ENCODE measurements around the gene ALCAM. TPM values are rescaled to one million over a fixed set of nuclear protein-coding genes. Genes with fewer than 3 reads are reported as not detected.

The ALCAM gene
- total and polyA plus RNA-seq, 7 donors = 0.42 to 1.5 (median 0.70) TPM

DNA sequence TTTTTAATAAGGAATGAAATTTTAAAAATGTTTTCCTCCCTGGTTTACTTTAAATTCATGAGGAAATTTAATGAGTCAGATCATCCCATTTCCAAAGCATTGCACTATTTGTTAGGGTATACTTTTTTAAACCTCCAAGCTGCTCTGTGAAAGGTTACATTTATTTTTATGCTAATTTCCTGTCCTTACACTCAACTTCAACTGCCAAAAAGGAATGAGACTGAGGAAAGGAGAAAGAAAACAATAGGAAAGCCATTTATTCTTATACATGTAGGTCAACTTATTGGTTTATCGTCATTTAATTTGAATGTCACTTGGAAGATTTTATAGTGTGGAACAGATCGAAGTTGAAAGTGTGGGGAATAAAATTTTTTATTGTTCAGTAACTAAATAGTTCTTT is 104.1 kb downstream of the ALCAM start:
- Histone ChIP-seq H3K4me3 (no peak overlapping the region), H3K36me3 (ENCODE audit: insufficient read depth in 1 of 2, low read depth in 1 of 2) (no peaks in the 10 kb centered on the region), H3K27me3 (ENCODE audit: insufficient read depth in 3 of 3, low read length in 2 of 3) (no peaks in the 10 kb centered on the region), H3K4me1 (no peaks in the 10 kb centered on the region), H3K27ac (no peak overlapping the region), H3K9me3 (no peaks in the 10 kb centered on the region)
- TF ChIP-seq, protein P1, sequence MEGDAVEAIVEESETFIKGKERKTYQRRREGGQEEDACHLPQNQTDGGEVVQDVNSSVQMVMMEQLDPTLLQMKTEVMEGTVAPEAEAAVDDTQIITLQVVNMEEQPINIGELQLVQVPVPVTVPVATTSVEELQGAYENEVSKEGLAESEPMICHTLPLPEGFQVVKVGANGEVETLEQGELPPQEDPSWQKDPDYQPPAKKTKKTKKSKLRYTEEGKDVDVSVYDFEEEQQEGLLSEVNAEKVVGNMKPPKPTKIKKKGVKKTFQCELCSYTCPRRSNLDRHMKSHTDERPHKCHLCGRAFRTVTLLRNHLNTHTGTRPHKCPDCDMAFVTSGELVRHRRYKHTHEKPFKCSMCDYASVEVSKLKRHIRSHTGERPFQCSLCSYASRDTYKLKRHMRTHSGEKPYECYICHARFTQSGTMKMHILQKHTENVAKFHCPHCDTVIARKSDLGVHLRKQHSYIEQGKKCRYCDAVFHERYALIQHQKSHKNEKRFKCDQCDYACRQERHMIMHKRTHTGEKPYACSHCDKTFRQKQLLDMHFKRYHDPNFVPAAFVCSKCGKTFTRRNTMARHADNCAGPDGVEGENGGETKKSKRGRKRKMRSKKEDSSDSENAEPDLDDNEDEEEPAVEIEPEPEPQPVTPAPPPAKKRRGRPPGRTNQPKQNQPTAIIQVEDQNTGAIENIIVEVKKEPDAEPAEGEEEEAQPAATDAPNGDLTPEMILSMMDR (IDR thresholded peaks at IDR 0.05) = no peak
- DNase-seq (no peak), ATAC-seq (no peak)
- intact Hi-C loops (cut with DNase I) = no loop called here
- 73 to 88% (median 82%) methylated on average over 2 of the region's 2 CpGs for WGBS, 3 donors

DNA sequence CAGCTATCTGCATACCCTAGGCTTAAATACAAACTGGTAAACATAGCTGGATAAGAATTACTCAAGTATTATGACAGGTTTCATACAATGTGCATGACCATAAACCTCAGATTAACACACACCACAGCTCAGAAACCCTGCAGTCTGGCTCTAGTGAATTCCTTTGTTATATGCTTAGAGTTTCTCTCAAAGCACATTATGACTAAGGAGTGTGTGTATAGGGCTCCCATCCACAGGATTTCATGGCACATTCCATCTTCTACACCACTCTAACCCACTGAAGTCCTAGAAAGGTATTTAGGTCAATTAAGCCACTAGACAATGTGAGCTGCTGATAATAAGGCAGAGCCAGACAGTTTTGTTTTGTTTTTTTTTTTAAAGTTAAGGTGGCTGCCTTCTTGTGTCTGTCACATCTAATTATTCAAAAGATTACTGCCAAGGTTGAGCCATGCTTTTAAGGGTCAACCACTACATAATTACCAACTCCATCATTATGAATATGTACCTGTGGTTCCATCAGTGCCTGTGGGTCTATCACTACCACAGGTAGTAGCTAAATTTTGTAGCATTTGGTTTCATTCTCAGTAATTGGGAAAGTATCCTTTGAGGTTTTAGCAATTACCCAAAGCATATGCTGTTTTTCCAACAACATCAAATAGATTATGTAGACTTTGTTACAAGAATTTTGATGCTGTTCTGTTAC is 107.0 kb downstream of the ALCAM start:
- H3K36me3 ChIP-seq (ENCODE audit: insufficient read depth in 1 of 2, low read depth in 1 of 2) = no peaks in the 10 kb centered on the region
- no peak overlapping the region for H3K4me3 ChIP-seq
- TF ChIP-seq, protein P1 (IDR thresholded peaks at IDR 0.05) = no peak
- ATAC-seq = no peak
- H3K9me3 ChIP-seq = no peaks in the 10 kb centered on the region
- no peaks in the 10 kb centered on the region for H3K4me1 ChIP-seq
- no peaks in the 10 kb centered on the region for H3K27me3 ChIP-seq (ENCODE audit: insufficient read depth in 3 of 3, low read length in 2 of 3)
- intact Hi-C loops (cut with DNase I) = no loop called here
- H3K27ac ChIP-seq = no peak overlapping the region
- DNase-seq = no peak

DNA sequence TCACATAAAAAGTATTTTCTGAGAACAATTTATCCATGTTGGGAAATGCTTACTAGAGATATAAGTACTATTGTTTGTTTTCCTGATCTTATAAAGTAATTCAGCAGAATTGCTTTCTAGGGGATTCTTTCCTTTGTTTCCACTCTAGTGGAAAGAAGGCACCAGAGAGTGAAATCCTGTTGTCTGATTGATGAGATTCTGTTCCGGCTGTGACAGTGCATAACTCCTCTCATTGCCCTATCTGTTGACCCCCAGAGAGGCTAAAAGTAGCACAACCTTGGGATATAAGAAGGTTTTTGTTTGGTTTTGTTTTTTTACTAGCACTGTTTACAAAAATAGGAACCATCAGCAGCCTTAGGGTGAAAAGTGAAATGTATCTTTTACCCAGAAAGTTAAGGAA is 114.1 kb downstream of the ALCAM start:
- Histone ChIP-seq H3K36me3 (ENCODE audit: insufficient read depth in 1 of 2, low read depth in 1 of 2) (no peaks in the 10 kb centered on the region), H3K4me3 (no peak overlapping the region), H3K9me3 (no peaks in the 10 kb centered on the region), H3K27me3 (ENCODE audit: insufficient read depth in 3 of 3, low read length in 2 of 3) (no peaks in the 10 kb centered on the region), H3K27ac (no peak overlapping the region), H3K4me1 (no peaks in the 10 kb centered on the region)
- DNase-seq (no peak), ATAC-seq (no peak)
- TF ChIP-seq, protein P1 (IDR thresholded peaks at IDR 0.05) = no peak
- intact Hi-C loops (cut with DNase I) = no loop called here
- 57 to 63% (median 59%) methylated on average over 1 of the region's 1 CpG for WGBS, 3 donors

DNA sequence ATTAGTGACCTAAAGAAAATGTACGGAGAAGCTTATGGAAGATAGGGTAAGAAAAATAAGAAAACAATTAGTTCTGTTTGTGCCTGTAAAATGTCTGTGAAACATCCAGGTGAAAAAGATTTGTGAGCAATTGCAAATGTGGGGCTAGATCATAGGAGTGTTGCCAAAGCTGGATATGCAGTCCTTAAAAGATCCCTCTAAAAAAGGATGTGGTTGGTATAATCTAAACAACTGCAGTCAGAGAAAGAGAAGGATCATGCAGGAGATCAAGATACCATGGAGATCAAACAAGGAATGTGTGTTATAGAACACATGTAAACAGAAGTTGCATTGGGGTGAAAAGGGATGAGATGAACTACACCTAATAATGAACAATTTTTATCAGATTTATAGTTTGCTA is 116.8 kb downstream of the ALCAM start:
- H3K27me3 ChIP-seq (ENCODE audit: insufficient read depth in 3 of 3, low read length in 2 of 3) = no peaks in the 10 kb centered on the region

More for the DNA sequence above, 116.8 kb downstream of the ALCAM start:
- ATAC-seq (no peak), DNase-seq (no peak)
- TF ChIP-seq, protein P1 (IDR thresholded peaks at IDR 0.05) = no peak
- intact Hi-C loops (cut with DNase I) = no loop called here
- Histone ChIP-seq H3K4me3 (no peak overlapping the region), H3K36me3 (ENCODE audit: insufficient read depth in 1 of 2, low read depth in 1 of 2) (no peaks in the 10 kb centered on the region), H3K27ac (no peak overlapping the region), H3K4me1 (no peaks in the 10 kb centered on the region), H3K9me3 (no peaks in the 10 kb centered on the region)
- WGBS, 3 donors = 44 to 94% (median 51%) methylated on average over 1 of the region's 1 CpG
